Cerebellar cortex (tissue), 1 donor: ENCODE measurements around the gene MED22.
"Not testable (repeated sequence)": the region's sequence is repeated elsewhere in the genome, so short reads cannot be mapped to it uniquely, and the experiment has no call there.

ENCODE experiments used
- DNase-seq: peaks from one replicate; pipeline ENCODE4 v3.0.0-alpha.2; 2015; ENCODE audit warnings: low spot score

Gene MED22

DNA sequence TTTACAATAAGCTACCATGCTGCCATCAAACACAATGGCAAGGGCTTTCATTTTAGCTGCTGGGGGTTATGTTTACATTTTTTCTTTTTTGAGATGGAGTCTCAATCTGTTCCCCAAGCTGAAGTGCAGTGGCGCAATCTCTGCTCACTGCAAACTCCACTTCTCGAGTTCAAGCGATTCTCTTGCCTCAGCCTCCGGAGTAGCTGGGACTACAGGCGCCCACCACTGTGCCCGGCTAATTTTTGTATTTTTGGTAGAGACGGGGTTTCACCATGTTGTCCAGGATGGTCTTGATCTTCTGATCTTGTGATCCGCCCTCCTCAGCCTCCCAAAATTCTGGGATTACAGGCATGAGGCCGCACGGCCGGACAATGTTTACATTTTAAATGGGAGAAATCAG is 13.0 kb downstream of the MED22 start:
- not testable (repeated sequence) for DNase-seq

DNA sequence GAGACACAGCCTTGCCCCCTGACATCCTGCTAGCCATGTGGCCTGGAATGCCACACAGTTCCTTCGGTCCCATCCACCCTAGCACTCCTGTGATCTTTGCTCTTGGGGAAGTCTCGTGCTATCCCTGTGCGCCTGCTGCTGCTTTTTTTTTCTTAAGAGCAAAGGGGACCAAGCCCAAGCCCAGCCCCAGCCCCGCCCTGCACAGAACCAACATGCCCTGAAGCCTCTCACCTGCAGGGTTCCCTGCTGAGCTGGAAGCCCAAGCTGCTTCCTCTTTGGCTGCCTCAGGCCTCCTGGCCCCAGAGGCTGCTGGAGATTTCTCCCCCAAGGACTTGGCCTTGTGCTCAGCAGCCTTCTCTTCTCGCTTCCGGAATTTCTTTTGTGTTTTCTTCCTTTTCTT is 13.8 kb downstream of the MED22 start:
- no peak for DNase-seq

DNA sequence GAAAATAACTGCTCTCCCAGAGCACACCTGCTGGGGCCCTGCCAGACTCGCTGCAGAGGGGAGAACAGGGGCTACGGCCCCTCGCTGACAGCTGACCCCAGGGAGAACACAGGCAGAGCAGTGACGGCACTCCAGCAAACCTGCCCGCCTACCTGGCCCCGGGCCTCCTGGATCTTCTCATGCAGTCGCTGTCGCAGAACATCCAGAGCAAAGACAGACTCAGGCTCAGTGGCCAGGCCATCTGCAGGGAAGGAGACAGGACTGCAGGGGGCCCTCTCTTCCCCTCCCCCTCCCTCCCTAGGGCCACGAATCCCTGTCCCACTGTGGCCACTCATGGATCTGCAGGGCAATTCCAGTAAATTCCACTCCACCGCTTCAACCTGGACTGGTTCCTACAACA is 14.4 kb downstream of the MED22 start:
- DNase-seq = no peak

DNA sequence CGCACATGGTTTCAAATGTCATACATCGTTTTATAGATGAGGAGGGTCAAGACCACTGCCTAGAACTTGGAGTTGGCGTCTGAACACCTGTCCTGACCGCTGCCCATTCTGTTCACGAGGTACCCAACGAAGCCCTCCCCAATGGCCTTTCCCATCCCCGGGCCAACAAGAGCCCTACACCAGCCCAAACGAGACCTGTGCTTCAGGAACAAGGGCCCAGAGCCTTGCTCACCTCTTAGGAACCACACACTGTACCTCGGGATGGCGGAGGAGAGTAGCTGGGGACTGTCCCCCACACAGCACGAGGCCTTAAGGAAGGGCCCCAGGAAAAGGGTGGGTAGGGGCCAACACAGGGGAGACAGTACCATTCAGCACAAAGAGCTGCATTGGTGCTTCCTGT is 14.9 kb downstream of the MED22 start:
- no peak for DNase-seq

DNA sequence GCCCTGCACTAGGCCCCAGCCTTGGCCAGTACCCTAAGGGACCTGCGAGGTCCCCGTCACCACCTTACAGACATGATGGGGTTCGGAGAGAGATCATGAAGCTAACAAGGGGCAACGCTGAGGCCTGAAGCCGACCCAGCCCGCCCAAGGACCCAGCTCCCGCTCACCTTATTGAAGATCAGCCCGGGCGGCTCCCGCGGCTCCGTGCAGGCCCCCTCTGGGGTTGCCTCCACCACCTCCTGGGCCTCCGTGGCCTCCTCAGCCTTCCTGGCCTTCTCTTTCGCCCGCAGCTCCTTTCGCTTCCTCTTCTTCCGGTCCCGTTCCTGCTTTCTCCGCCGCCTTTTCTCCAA is 15.6 kb downstream of the MED22 start:
- no peak for DNase-seq

DNA sequence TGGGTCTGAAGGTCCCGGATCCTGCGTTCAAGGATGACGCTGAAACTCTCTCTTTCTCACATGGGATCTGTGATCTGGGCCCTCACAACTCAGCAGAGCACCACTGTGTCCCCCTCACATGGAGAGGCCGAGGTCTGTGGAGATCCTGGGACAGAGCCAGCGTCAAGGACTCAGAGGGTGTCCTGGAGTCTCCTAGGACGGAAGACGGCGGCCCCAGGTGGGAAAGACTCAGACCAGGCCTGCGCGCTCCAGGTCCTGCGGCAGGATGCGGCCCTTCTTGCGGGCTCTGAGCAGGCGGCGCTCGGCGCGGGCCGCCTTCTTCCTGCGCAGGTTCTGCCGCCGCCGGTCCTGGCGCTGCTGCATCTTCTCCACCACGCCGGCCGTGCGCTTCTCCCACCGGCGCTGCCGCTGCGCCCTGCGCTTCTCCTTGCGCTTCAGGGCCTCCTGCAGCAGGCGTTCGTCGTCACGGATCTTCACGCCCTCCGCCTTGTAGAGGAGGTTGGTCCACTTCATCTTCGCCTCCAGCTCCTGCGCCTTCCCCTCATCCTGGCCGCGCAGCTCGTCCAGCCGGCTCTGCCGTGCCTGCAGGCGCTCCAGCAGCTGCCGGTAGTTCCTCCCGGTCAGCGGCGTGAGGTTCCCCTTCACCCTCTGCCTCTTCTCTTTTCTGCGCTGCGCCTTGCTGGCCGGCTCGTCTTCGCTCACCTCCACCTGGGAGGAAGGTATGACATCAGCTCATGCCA is 16.1 kb downstream of the MED22 start:
- DNase-seq = no peak

DNA sequence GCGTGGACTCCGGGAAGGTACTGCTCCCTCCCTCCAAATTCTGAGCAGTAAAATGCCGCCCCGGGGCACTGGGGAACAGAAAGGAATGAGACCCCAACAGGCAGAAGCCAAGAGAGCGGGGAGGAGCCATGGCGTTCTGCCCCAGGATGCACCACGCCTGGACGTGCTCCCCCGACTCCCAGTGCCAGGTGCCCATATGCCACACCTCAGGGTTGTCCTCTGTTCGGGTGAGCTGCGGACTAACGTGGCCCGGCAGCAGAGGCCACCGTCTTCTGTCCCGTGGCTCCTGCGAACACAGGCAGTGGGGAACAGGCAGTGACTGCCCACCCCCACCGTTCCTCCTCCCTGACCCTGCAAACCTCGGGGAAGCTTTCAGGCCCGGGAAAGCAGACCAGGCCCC is 16.7 kb downstream of the MED22 start:
- no peak for DNase-seq

DNA sequence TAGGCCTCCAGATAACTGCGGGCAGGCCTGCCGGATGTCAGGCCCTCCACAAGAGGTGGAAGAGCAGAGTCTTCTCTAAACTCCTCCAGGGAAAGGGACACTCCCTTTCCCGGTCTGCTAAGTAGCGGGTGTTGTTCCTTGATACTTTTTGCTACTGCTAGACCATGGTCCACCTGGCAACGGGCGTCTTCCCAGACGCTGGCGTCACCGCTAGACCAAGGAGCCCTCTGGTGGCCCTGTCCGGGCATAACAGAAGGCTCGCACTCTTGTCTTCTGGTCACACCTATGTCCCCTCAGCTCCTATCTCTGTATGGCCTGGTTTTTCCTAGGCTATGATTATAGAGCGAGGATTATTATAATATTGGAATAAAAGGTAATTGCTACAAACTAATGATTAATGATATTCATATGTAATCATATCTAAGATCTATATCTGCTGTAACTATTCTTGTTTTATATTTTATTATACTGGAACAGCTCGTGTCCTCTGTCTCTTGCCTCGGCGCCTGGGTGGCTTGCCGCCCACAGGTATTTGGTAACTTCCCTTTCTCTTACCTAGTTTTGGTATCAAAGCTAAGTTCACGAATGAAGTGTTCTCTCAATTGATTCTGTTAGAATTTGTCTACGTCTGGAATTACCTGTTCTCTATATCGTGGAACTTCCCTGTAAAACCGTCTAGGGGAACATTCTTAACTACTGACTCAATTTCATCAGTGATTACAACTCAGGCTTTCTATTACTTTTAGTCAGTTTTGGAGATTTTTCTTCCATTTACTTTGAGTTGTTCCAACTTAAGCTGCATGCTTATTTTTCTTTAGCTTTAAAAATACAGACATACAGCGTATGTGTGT is 18.4 kb downstream of the MED22 start:
- peak; percentile 48 for DNase-seq

DNA sequence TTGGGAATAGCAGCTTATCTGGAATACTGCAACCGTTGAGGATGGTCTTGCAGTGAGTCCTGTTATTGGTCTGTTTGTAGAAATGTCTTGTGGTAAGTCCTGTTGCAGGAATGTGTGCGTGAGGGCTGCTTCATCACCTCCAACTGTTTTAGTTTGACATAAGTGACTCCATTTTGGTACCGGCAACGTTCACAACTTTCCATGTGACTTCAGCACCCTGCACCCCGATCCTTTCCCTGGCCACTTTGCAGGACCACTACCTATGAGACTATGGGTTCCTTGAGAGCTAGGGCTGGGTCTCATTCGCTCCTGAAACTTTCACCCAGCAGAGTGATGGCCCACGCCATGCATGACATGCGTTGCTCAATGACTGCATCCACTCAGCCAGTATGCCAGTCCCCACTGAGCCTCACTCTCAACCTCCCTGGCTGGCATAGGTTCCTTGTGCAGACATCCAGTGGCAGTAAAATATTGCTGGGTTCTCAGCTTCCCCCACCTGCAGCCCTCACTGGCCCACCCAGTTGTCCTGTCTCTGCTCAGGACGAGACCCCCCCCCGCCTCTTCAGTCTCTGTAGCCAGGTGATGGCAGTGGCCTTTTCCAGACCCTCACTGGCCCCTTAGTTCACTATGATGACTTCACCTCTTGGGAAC is 20.0 kb downstream of the MED22 start:
- no peak for DNase-seq

DNA sequence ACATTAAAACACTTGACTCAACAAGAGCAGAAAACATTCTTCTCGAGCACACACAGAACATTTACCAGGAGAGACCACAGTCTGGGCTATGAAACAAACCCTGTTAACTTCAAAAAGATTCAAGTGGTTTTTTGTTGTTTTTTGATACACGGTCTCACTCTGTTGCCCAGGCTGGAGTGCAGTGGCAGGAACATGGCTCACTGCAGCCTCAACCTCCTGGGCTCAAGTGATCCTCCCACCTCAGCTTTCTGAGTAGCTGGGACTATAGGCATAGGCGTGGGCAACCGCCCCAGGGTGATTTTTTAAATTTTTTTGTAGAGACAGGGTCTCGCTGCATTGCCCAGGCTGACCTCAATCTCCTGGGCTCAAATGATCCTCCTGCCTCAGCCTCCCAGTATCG is 20.9 kb downstream of the MED22 start:
- DNase-seq = not testable (repeated sequence)

DNA sequence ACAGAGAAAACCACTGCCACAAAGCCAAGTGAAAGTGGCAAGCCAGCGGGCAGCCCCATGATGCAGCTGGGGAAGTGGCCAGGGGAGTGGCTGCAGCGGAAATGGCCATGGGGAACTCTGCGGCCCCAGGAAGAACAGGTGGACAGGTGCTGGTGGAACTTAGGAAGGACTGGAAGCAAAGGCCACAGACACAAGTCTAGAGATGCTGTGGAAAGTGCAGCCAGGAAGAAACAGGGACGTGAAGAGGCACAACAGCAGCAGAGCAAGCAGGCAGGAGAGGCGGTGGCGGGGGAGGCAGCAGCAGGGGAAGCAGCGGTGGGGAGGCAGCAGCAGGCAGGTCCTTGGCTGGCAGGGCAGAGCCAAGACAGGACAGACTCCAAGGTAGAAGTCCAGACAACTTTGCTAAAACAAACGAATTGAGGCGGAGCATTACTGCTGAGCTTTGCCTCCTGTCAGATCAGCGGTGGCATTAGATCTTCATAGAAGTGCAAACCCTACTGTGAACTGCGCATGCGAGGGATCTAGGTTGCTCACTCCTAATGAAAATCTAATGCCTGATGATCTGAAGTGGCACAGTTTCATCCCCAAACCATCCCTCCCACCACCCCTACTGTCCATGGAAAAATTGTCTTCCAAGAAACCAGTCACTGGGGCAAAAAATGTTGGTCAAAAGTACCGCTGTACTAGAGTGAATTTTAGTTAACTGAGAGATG is 23.8 kb downstream of the MED22 start:
- DNase-seq = no peak

DNA sequence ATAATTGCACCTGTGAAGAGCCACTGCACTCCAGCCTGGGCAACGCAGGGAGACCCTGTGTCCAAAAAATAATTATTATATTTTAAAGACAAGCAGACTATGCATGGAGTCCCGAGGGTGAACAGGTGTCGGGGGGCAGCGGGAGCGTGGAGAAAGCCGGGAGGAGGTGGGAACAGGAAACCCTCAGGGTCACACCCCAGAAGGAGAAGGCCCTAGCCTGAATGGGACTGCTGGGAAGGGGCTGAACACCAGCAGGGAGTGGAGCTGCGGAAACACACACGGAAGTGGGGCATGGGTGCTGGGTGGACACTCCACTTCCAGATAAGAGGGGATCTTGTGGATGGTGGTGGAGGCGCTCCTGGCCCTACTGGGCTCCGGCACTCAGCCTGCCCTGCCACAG is 24.7 kb downstream of the MED22 start:
- no peak for DNase-seq

DNA sequence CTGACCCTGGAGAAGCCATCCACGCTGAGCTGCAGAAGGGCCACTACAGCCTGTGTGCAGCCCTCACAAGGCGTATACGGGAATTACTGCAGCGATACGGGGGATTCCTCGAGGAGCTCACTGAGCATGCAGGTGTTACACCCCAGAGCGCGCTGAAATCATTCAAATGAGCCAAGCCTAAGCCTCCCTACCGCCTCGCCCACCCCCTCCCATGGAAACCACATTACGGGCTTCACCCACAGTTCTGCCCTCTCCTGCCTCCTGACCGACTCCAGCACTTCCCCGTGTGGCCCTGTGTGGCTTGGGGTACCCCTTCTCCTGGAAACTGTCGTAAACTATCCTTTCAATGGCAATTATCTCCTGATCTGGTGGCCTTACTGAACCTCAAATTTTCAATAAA is 25.2 kb downstream of the MED22 start:
- no peak for DNase-seq

DNA sequence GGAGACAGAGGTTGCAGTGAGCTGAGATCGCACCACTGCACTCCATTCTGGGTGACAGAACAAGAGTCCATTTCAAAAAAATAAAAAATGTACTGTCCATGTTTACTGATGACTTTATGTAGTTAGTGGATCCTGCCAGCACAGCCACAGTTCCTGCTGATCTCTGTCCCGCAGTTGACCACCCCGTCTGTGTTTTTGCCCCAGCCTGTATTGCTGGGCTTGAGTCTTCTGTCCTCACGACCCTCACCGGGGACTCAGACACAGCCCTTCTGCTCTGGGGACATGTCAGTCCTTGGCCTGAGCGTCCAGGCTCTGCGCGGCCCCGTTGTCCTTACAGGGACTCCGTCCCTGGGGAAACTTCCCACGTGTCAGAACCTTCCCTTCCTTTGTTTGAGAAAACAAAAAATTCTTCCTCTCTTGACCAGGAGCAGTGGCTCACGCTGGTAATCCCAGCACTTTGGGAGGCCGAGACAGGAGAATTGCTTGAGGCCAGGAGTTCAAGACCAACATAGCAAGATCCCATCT is 26.5 kb downstream of the MED22 start:
- DNase-seq = no peak

DNA sequence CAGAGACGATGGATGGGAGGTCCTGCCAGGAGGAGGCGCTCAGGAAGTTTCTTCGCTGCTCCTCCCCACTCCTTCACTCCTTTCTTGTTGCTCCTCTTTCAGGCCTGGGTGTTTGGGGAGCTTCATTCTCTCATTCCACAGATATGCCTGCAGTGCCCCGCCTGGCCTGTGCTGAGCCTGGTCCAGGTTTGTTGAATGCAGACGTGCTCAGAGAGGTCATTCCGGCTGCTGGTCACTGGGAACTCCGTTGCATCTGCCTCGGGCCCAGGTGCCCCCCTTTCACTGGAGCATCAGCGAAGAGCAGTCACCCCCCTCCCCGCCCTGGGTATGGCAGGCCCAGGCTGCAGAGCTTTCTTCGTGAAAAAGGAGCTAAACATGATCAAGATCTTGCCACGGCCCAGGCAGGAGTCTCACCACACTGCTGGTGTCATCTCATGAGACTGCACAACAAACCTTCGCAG is 27.5 kb downstream of the MED22 start:
- no peak for DNase-seq

DNA sequence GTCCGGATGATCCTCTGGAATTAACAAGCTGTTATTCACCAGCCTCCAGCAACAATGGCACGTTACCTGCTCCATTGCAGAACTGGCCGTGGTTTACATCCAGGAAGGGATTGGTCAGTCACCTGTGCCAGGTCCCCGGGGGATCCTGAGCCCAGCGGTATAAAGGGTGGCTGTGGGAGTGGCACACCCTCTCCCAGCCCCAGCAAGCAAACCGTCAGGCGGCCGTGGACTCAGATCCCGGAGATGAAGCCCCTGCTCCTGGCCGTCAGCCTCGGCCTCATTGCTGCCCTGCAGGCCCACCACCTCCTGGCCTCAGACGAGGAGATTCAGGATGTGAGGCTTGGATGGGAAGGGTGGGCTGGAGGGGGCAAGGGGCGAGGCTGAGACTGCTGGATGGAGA is 30.4 kb downstream of the MED22 start:
- not testable (repeated sequence) for DNase-seq

DNA sequence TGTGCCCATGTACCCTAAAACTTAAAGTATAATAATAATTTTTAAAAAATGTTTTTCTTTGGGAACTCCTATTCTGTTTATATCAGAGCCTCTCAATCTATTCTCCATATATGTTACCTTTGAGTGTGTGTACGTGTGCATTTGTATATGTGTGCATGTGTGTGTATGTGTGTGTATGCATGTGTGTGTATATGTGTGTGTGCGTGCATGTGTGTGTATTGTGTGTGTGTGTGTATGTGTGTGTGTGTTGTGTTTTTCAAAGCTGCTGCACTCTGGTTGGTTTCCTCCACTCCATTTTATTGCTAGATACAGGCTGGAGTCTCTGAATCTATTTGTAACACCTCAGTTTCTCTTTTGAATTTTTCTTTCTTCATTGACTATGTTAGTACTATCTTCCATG is 31.9 kb downstream of the MED22 start:
- no peak for DNase-seq

DNA sequence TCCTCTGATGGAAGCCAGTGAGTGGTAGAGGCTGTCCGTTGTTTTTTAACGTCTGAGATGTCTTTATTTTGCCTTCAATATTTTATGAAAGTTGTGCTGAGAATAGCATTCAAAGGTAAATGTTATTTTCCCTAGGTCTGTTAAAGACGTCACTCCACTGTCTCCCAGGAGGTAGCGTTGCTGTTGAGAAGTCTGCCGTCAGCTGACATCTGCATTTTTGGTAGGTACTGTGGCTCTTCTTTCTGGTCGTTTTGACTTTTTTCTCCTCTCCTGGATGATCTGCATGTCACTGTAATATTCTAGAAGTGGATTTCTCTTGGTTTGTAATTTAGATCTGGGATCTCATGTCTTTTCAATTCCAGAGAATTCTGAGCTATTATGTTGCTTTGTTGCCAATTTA is 38.3 kb downstream of the MED22 start:
- DNase-seq = no peak

DNA sequence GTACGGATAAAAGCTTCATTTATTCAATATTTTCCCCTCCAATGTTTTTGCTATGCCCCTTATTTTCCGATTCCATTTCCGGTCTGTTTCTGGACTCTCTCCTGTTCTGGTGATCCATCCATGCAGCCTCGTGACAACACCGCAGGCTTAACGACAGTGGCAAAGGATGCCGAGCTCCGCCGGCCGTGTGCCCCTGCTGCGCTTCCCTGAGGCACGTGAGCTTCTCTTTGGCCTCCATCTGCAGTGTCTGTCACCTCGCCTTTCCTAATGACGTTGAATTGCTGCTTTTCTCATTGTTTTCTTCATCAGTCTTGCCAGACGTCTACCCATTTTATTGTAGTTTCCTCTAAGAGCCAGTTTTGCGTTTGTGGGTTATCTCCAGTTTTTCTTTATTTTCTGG is 40.6 kb downstream of the MED22 start:
- DNase-seq = no peak

DNA sequence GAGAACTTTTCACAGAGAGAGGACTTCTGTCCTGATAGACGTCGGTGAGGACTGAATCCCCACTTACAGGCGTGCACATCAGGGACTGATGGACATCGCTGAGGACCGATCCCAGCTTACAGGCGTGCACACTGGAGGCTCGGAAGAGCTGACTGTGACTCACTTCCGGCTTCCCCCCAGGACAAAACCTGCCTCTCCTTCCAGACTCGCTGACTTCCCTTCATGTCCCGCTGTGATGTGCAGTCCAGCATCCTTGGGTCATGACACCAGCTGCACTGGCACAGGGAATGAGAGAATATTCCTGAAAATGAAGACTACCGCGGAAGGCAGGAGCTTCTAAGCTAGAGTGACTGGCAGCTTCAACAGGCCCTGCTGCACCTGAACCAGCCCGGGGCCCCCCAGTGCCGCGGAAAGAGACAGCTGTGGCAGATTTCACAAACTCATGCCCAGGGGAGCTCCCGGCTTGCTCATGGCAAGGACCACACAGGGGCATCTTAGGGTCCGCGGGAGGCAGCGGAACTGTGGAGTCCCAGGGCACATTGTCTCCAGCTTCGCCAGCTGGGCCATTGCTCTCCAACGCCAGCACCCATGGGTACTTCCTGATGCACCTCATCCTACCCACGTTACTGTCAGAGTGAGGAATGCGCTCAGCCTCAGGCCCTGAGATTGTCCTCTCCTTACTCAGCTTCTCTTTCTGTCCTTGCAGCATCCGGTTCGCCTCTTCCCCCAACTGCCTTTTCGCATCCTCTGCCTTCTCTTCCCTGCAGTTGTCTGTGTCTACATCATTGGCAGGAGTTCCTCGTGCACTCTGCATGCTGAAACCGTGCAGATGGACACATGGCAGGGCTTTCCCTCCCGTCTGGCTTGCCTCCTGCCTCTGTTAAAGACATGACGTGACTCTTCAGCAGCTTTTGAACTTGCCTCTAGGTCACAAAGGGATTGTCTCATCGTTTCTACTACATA is 41.4 kb downstream of the MED22 start:
- peak; percentile 33 for DNase-seq

DNA sequence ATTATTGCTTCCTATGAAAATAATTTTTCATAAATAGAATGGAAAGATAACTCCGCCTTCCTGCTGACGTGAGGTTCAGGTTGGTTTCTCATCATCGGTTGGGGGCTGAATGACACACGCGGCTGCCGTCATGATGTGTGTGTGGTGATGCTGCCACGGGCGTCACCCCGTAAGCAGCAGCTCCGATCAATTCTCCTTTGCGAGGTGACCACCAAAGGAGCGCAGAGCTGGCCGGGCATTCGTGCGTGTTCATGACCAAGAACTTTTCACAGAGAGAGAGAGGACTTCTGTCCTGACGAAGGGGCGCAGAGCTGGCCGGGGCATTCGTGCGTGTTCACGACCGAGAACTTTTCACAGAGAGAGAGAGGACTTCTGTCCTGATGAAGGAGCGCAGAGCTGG is 42.2 kb downstream of the MED22 start:
- no peak for DNase-seq
